CD4-positive, alpha-beta T cell treated with Interleukin-2 at 100 ng/mL for 4 hours (primary cell): ENCODE results near the gene NASP.

Experiments
- DNase-seq: peaks from one replicate; pipeline ENCODE4 v3.0.0-alpha.2; 2020; ENCODE audit warnings: low spot score

Gene NASP

GRCh38 chr1:45583666-45584350, at the start of gene NASP:
Gene NASP, plus strand, starts transcription at chr1:45584041. Its CDS starts 106 bp downstream, at chr1:45584147.
- peak; percentile 93 for DNase-seq

- DNase-seq = no peak
These were observed 47.7 kb upstream of the NASP start for GRCh38 chr1:45535988-45536766.

GRCh38 chr1:45536886-45537285, 47.0 kb upstream of the NASP start:
- DNase-seq = no peak

GRCh38 chr1:45541193-45541592, 42.6 kb upstream of the NASP start:
- DNase-seq = no peak

- no peak for DNase-seq
These were observed 41.2 kb upstream of the NASP start for GRCh38 chr1:45542591-45542990.

- peak; percentile 66 for DNase-seq
These were observed 40.0 kb upstream of the NASP start for GRCh38 chr1:45543581-45544417.

- no peak for DNase-seq
These were observed 39.3 kb upstream of the NASP start for GRCh38 chr1:45544530-45544929.

- no peak for DNase-seq
These were observed 38.8 kb upstream of the NASP start for GRCh38 chr1:45545019-45545493.

GRCh38 chr1:45545553-45546310, 38.1 kb upstream of the NASP start:
- DNase-seq = no peak

- peak; percentile 84 for DNase-seq
These were observed 33.2 kb upstream of the NASP start, which contains the start of gene AKR1A1 for GRCh38 chr1:45550401-45551351. Gene AKR1A1, plus strand, starts transcription at chr1:45550826. Its CDS starts 10,969 bp downstream, at chr1:45561795.

- DNase-seq = no peak
These were observed 32.2 kb upstream of the NASP start for GRCh38 chr1:45551684-45552083.

- peak; percentile 14 for DNase-seq
These were observed 31.5 kb upstream of the NASP start for GRCh38 chr1:45552331-45552730.

GRCh38 chr1:45554198-45554597, 29.6 kb upstream of the NASP start:
- no peak for DNase-seq

- no peak for DNase-seq
These were observed 26.4 kb upstream of the NASP start for GRCh38 chr1:45557422-45557944.

- no peak for DNase-seq
These were observed 20.0 kb upstream of the NASP start for GRCh38 chr1:45563843-45564242.

GRCh38 chr1:45566722-45567121, 17.1 kb upstream of the NASP start:
- no peak for DNase-seq

- no peak for DNase-seq
These were observed 15.9 kb upstream of the NASP start for GRCh38 chr1:45567911-45568310.

- DNase-seq = no peak
These were observed 15.4 kb upstream of the NASP start for GRCh38 chr1:45568421-45568820.

- DNase-seq = no peak
These were observed 14.3 kb upstream of the NASP start for GRCh38 chr1:45569571-45569961.

- DNase-seq = peak; percentile 80
These were observed 13.8 kb upstream of the NASP start for GRCh38 chr1:45569962-45570581.
